ENCODE data around the gene CATSPERZ.
"Not testable (repeated sequence)": the region's sequence is repeated elsewhere in the genome, so short reads cannot be mapped to it uniquely, and the experiment has no call there.

The CATSPERZ gene

DNA sequence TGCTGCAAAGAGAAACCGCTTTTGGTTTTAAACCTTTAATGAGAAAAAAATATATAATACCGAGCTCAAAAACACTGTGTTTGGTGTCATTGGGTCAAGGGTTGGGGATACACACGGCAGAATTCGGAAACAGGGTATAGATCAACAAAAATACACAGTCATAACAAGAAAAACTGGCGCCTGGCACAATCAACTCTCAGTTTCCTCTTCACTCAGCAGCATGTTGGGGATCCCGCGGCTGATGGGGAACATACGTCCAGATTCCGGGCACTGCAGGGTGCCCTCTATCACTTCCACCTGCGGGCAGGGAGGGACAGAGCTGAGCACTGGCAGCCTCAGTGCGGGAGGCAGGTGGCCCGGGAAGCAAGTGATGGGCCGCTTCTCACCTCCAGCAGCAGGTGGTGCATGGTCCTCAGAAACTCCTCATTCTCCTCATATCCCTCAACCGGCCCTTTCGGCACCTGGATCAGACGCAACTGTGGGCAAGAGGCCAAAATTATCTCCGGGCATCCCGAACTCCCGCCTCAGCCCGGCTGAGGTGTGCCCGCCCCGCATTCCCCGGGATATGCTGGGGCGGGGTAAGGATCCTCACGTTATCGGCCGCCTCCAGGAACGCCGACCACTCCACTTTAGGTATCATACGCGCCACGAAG lies 16.6 kb downstream of the CATSPERZ start:
- no peak for DNase-seq (ENCODE audit: extremely low read depth in 1 of 2, low read depth in 1 of 2)

GRCh38 chr11:64317325-64317960 lies 17.3 kb downstream of the CATSPERZ start, which contains the start of gene TRMT112:
Gene TRMT112 (minus strand): TSS chr11:64317559. CDS start chr11:64317526, 33 bp downstream.
- DNase-seq (ENCODE audit: extremely low read depth in 1 of 2, low read depth in 1 of 2) = peak; percentile 89 to 91

- peak; percentile 84 to 85 for DNase-seq (ENCODE audit: extremely low read depth in 1 of 2, low read depth in 1 of 2)
Observed at GRCh38 chr11:64317961-64318765, 18.0 kb downstream of the CATSPERZ start, which contains the start of gene PRDX5. Gene PRDX5 (plus strand): TSS chr11:64318121. CDS start chr11:64318216, 95 bp downstream.

- no peak for DNase-seq (ENCODE audit: extremely low read depth in 1 of 2, low read depth in 1 of 2)
Observed at GRCh38 chr11:64318766-64319761, 18.9 kb downstream of the CATSPERZ start.

DNA sequence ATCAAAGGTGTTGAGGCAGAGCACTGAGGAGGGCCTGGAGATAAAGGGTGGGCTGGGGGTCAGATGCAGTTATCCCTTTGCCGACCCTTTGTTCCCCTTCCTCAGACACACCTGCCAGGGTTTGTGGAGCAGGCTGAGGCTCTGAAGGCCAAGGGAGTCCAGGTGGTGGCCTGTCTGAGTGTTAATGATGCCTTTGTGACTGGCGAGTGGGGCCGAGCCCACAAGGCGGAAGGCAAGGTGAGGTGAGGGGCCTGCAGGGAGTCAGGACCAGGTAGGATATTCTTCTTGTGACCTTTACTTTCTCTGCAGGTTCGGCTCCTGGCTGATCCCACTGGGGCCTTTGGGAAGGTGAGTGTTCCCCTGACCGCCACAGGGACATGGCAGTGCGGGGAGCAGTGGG lies 20.4 kb downstream of the CATSPERZ start:
- no peak for DNase-seq (ENCODE audit: extremely low read depth in 1 of 2, low read depth in 1 of 2)

DNA sequence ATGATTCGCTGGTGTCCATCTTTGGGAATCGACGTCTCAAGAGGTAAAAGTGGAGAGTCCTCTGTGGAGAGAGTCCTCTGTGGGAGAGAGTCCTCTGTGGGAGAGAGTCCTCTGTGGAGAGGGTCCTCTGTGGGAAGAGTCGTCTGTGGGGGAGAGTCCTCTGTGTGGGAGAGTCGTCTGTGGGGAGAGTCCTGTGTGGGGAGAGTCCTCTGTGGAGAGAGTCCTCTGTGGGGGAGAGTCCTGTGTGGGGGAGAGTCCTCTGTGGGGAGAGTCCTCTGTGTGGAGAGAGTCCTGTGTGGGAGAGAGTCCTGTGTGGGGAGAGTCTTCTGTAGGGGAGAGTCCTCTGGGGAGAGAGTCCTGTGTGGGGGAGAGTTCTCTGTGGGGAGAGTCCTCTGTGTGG lies 20.9 kb downstream of the CATSPERZ start:
- no peak for DNase-seq (ENCODE audit: extremely low read depth in 1 of 2, low read depth in 1 of 2)

GRCh38 chr11:64321533-64321932 lies 21.4 kb downstream of the CATSPERZ start:
- no peak for DNase-seq (ENCODE audit: extremely low read depth in 1 of 2, low read depth in 1 of 2)

- no peak for DNase-seq (ENCODE audit: extremely low read depth in 1 of 2, low read depth in 1 of 2)
Observed at GRCh38 chr11:64322925-64323260, 22.7 kb downstream of the CATSPERZ start.

DNA sequence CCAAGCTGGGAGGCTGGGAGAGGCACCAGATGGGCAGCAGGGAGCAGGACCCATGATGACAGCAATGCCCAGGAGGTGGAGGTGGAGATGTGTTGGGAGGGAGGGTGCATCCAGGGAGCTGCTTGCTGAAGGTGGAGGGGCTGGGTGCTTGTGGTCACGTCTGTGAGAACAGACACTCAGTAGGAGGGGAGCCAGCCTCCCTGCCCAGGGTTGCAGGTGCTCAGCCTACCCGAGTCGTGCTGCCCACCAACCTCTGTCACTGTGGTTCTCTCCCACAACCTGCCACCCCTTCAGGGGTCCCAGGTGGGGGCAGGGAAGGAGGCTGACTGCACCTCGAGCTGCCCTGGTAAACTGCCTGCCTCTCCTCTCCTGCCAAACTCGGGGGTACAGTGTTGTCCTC lies 23.2 kb downstream of the CATSPERZ start:
- DNase-seq (ENCODE audit: extremely low read depth in 1 of 2, low read depth in 1 of 2) = no peak

- DNase-seq (ENCODE audit: extremely low read depth in 1 of 2, low read depth in 1 of 2) = not testable (repeated sequence)
Observed at GRCh38 chr11:64323984-64324383, 23.8 kb downstream of the CATSPERZ start.

- no peak for DNase-seq (ENCODE audit: extremely low read depth in 1 of 2, low read depth in 1 of 2)
Observed at GRCh38 chr11:64324692-64325469, 24.7 kb downstream of the CATSPERZ start.

DNA sequence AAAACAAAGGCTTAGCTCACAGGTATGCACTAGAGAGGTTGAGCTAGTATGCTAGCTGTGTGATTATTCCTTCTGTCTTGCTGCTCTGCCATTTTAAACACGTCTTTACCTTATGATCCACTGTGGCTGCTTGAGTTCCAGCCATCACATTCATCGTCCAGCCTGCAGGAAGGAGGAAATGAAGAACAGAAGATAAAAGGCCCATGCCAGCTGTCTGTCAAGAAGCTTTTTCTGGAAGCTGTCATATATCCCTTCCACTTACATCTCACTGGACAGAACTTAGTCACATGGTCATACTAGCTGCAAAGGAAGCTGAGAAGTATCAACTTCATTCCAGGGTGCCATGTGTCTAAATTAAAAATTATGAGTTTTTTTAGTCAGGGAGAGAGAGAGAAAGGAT lies 27.2 kb downstream of the CATSPERZ start:
- no peak for DNase-seq (ENCODE audit: extremely low read depth in 1 of 2, low read depth in 1 of 2)

GRCh38 chr11:64327993-64328392 lies 27.8 kb downstream of the CATSPERZ start:
- no peak for DNase-seq (ENCODE audit: extremely low read depth in 1 of 2, low read depth in 1 of 2)

DNA sequence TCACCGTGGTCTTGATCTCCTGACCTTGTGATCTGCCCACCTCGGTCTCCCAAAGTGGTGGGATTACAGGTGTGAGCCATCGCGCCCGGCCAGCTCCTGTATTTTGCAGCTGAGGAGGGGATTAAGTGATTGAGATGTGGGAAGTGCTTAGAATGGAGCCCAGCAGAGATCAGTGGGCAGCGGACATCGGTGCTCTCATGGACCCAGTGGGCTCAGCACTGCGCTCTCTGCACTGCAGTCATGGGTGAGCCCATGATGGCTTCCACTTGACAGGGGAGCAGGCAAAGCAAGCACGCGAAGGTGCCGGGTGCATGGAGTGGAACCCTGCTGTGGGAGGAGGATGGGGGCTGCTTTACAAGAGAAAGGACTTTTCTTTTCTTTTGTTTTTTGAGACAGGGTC lies 30.7 kb downstream of the CATSPERZ start:
- no peak for DNase-seq (ENCODE audit: extremely low read depth in 1 of 2, low read depth in 1 of 2)

GRCh38 chr11:64331569-64332371 lies 31.6 kb downstream of the CATSPERZ start:
- DNase-seq (ENCODE audit: extremely low read depth in 1 of 2, low read depth in 1 of 2) = peak in 1 of 2 donors; percentile 47

DNA sequence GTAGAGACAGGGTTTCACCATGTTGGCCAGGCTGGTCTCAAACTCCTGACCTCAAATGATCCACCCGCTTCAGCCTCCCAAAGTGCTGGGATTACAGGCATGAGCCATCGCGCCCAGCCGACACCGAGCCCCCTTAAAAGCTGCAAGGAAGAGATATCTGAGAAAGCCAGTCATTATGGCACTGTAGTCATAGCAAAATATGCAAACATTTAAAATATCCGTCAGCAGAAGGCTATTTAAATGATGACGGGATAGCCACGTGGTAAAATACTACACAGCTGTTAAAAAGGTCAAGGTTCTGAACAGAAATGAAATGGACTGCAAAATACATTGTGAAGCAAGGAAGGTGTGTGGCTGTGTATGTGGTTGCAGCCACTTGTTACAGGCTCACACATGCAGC lies 33.4 kb downstream of the CATSPERZ start:
- no peak for DNase-seq (ENCODE audit: extremely low read depth in 1 of 2, low read depth in 1 of 2)

- DNase-seq (ENCODE audit: extremely low read depth in 1 of 2, low read depth in 1 of 2) = no peak
Observed at GRCh38 chr11:64334764-64335735, 34.9 kb downstream of the CATSPERZ start.

Data from activated CD8-positive, alpha-beta memory T cell treated with anti-CD3 and anti-CD28 coated beads for 1 hour (primary cell).